ENCODE measurements around the gene RBM23. TPM values are rescaled to one million over a fixed set of nuclear protein-coding genes. Genes with fewer than 3 reads are reported as not detected.

The RBM23 gene
- total and polyA plus RNA-seq, 2 of the 8 experiments (the other 6 are each of a cell fraction or from before 2014, with no cell fraction given) = 41.2 to 43.3 TPM

DNA sequence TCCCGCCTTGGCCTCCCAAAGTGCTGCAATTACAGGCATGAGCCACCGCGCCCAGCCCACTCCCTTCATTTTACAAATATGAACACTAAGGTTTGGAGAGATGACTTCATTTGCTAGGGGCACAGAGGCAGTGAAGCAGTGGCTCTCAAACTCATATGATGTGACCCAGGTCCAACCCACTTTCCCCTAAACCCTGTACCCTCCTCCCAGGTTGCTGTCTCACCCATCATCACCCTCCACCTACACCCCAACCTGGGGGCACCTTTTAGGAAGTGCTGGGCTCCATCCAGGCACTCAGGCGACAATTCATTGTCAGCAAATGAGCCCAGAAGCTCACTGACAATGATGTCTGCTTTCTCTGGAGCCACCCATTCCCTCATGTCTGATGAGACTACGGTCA is 4.8 kb upstream of the RBM23 start:
- DNase-seq (ENCODE audit: low read depth in 1 of 2, low spot score in 2 of 2) (no peak), FAIRE-seq (no peak)
- no peak overlapping the region for H3K18ac ChIP-seq (ENCODE audit: extremely low read depth, low read length)
- H2AFZ ChIP-seq (ENCODE audit: low read length) = no peak overlapping the region
- no peak overlapping the region for H3K56ac ChIP-seq (replicated peaks; ENCODE audit: insufficient read length, low read depth, low read length)
- peaks cover 0 to 9% (median 5%) of the 10 kb centered on the region in 4 experiments; a peak in 4 of 7 replicates for H3K4me1 ChIP-seq (replicated peaks in 1 of 4; ENCODE audit: control insufficient read depth in 3 of 4, insufficient read depth in 4 of 4, low read length in 3 of 4)
- H3K4me3 ChIP-seq (ENCODE audit: extremely low read depth in 1 of 4, insufficient read depth in 2 of 4, low read depth in 3 of 4, low read length in 4 of 4) = no peak overlapping the region
- no peak overlapping the region for H4K8ac ChIP-seq (ENCODE audit: extremely low read depth, insufficient read depth, low read length)
- H3K36me3 ChIP-seq (ENCODE audit: control insufficient read depth in 2 of 4, insufficient read depth in 4 of 4, low read length in 3 of 4) = peaks cover 31 to 72% (median 53%) of the 10 kb centered on the region in 4 experiments
- CTCF ChIA-PET (ENCODE audit: partially characterized antibody) = interaction anchor here (1.3 kb wide), 1 partner anchor 364 kb away, joined by 3 read pairs; no protein-coding TSS in a partner anchor
- H3K9ac ChIP-seq (replicated peaks in 1 of 4; ENCODE audit: extremely low read depth in 1 of 4, low read depth in 3 of 4, low read length in 3 of 4) = no peak overlapping the region
- H2BK15ac ChIP-seq (ENCODE audit: low read length) = no peak overlapping the region
- no peak overlapping the region for H4K91ac ChIP-seq (replicated peaks; ENCODE audit: insufficient read length, low read length)
- POLR2A ChIA-PET (ENCODE audit: partially characterized antibody) = interaction anchor here (1.4 to 1.7 kb wide), 3 partner anchors 7 to 145 kb away, joined by 3 to 4 read pairs (median 3); partner anchors contain the start of gene HAUS4
- 96% methylated on average over 5 of the region's 5 CpGs; no CpG with 5 or more reads in 1 of the 2 experiments for WGBS, 2 experiments (ENCODE audit: extremely low coverage in 1 of 2, insufficient coverage in 1 of 2, insufficient read length in 1 of 2, insufficient replicate concordance in 2 of 2, low coverage in 1 of 2, low lambda C conversion rate in 2 of 2, missing lambda C conversion rate in 1 of 2)
- H3K4ac ChIP-seq (replicated peaks; ENCODE audit: insufficient read length, low read depth, low read length) = no peak overlapping the region
- no peak overlapping the region for H4K5ac ChIP-seq (ENCODE audit: insufficient read length, low read depth, low read length)
- peaks cover 5 to 19% of the 10 kb centered on the region in 2 experiments for H3K79me2 ChIP-seq (ENCODE audit: control insufficient read depth in 1 of 2, insufficient read depth in 2 of 2, low read length in 2 of 2)
- TF ChIP-seq, protein P1, sequence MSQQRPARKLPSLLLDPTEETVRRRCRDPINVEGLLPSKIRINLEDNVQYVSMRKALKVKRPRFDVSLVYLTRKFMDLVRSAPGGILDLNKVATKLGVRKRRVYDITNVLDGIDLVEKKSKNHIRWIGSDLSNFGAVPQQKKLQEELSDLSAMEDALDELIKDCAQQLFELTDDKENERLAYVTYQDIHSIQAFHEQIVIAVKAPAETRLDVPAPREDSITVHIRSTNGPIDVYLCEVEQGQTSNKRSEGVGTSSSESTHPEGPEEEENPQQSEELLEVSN (IDR thresholded peaks at IDR 0.05) = no peak
- no peak for TF ChIP-seq SP2 (IDR thresholded peaks at IDR 0.05; ENCODE audit: low read length)
- no peak for TF ChIP-seq GABPA (IDR thresholded peaks at IDR 0.05; ENCODE audit: borderline replicate concordance, insufficient read depth, low read length)
- TF ChIP-seq RAD21 (IDR thresholded peaks at IDR 0.05 in 1 of 2, conservative IDR thresholded peaks at IDR 0.05 in 1 of 2; ENCODE audit: low read depth in 2 of 2, low read length in 2 of 2) = no peak
- no peak for TF ChIP-seq CHD1 (IDR thresholded peaks at IDR 0.05; ENCODE audit: low read depth, low read length)
- TF ChIP-seq, protein P2, sequence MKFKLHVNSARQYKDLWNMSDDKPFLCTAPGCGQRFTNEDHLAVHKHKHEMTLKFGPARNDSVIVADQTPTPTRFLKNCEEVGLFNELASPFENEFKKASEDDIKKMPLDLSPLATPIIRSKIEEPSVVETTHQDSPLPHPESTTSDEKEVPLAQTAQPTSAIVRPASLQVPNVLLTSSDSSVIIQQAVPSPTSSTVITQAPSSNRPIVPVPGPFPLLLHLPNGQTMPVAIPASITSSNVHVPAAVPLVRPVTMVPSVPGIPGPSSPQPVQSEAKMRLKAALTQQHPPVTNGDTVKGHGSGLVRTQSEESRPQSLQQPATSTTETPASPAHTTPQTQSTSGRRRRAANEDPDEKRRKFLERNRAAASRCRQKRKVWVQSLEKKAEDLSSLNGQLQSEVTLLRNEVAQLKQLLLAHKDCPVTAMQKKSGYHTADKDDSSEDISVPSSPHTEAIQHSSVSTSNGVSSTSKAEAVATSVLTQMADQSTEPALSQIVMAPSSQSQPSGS (IDR thresholded peaks at IDR 0.05; ENCODE audit: low read length) = no peak
- TF ChIP-seq, protein P3, sequence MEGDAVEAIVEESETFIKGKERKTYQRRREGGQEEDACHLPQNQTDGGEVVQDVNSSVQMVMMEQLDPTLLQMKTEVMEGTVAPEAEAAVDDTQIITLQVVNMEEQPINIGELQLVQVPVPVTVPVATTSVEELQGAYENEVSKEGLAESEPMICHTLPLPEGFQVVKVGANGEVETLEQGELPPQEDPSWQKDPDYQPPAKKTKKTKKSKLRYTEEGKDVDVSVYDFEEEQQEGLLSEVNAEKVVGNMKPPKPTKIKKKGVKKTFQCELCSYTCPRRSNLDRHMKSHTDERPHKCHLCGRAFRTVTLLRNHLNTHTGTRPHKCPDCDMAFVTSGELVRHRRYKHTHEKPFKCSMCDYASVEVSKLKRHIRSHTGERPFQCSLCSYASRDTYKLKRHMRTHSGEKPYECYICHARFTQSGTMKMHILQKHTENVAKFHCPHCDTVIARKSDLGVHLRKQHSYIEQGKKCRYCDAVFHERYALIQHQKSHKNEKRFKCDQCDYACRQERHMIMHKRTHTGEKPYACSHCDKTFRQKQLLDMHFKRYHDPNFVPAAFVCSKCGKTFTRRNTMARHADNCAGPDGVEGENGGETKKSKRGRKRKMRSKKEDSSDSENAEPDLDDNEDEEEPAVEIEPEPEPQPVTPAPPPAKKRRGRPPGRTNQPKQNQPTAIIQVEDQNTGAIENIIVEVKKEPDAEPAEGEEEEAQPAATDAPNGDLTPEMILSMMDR (IDR thresholded peaks at IDR 0.05; ENCODE audit: control extremely low read depth in 1 of 3, insufficient read depth in 1 of 3, low read depth in 1 of 3, low read length in 3 of 3) = no peak
- TF ChIP-seq RXRA (IDR thresholded peaks at IDR 0.05; ENCODE audit: insufficient read depth, low read depth, low read length) = no peak
- no peaks in the 10 kb centered on the region for H3K27me3 ChIP-seq (replicated peaks in 1 of 4; ENCODE audit: control insufficient read depth in 3 of 4, extremely low read depth in 1 of 4, insufficient read depth in 3 of 4, low read length in 3 of 4)
- H4K20me1 ChIP-seq (replicated peaks in 1 of 2; ENCODE audit: control insufficient read depth in 1 of 2, insufficient read depth in 2 of 2, low read length in 2 of 2) = peaks cover 0 to 2% of the 10 kb centered on the region in 2 experiments
- peaks cover 5% of the 10 kb centered on the region; the same call in 1 of the 2 replicates for H3K79me1 ChIP-seq (ENCODE audit: low read depth, low read length)
- no peak overlapping the region for H2BK20ac ChIP-seq (ENCODE audit: low read length)
- H2AK5ac ChIP-seq (ENCODE audit: low read depth, low read length) = no peak overlapping the region
- H3K27ac ChIP-seq (ENCODE audit: low read depth, low read length) = no peak overlapping the region
- H3K23me2 ChIP-seq (ENCODE audit: low read depth, low read length) = peaks cover 7% of the 10 kb centered on the region
- no peak overlapping the region for H3K4me2 ChIP-seq (ENCODE audit: insufficient read depth in 1 of 2, low read depth in 2 of 2, low read length in 2 of 2)
- no peak overlapping the region for H3K23ac ChIP-seq (ENCODE audit: insufficient read length)
- no peaks in the 10 kb centered on the region for H3K9me3 ChIP-seq (ENCODE audit: insufficient read depth in 2 of 2, low read depth in 1 of 2, low read length in 1 of 2)
- no peak overlapping the region for H2BK5ac ChIP-seq (ENCODE audit: low read depth, low read length)
- no peak overlapping the region for H2BK12ac ChIP-seq (ENCODE audit: low read depth, low read length)
- H3K14ac ChIP-seq (ENCODE audit: insufficient read length) = no peak overlapping the region
- no peak overlapping the region for H2BK120ac ChIP-seq (replicated peaks; ENCODE audit: low read depth, low read length)
